Endothelial cell of umbilical vein (primary cell): ENCODE data around the gene LARP6. TPM values are rescaled to one million over a fixed set of nuclear protein-coding genes. Genes with fewer than 3 reads are reported as not detected.

Experiments
- BruUV-seq: library from RNA; stranded (reverse); fragments of 400-500 nt; replicated peaks from 2 replicates; lab custom pipeline; 2021; lab: Mats Ljungman, UMichigan
- CTCF ChIA-PET: fragments of 300-600, 350-600 bp; sonication (Branson Sonifier 250); formaldehyde crosslinking; loops from one replicate; lab custom pipeline; 2021; ENCODE audit warnings: antibody characterized with exemption, inconsistent platforms; lab: Charles Lee
- POLR2A ChIA-PET: fragments of 300-600, 350-600 bp; sonication (Branson Sonifier 250); formaldehyde crosslinking; loops from one replicate; lab custom pipeline; 2021; ENCODE audit warnings: antibody characterized with exemption, inconsistent platforms; lab: Charles Lee
- DNase-seq: peaks from one replicate; pipeline ENCODE4 v3.0.0-alpha.2; 2011; ENCODE audit warnings: low read depth, low spot score
- FAIRE-seq: peaks from 2 replicates; lab custom pipeline; 2011; peaks lifted over from hg19 to GRCh38; lab: Jason Lieb, UNC
- H2AFZ ChIP-seq: 2 replicates; pipeline ENCODE4 v1.6.0; 2012; ENCODE audit warnings: low read depth, low read length, control low read depth, inconsistent platforms
- H3K27ac ChIP-seq: 2 replicates; pipeline ENCODE4 v1.5.1; 2011; ENCODE audit warnings: low read depth, mild to moderate bottlenecking, control low read depth, low read length, moderate library complexity; ENCODE audit not compliant: insufficient read depth
- H3K27me3 ChIP-seq, 2 experiments: 2 replicates each; pipeline versions ENCODE4 v1.6.0 to v1.6.1; 2011; ENCODE audit warnings: low read length in 2 of 2, mixed read lengths in 1 of 2; ENCODE audit not compliant: control insufficient read depth in 2 of 2, insufficient read depth in 2 of 2
- H3K36me3 ChIP-seq, 2 experiments: 2 replicates in 1 of 2; 3 replicates in 1 of 2; pipeline ENCODE4 v1.5.1; 2011; ENCODE audit warnings: low read length in 2 of 2, mild to moderate bottlenecking in 1 of 2, moderate library complexity in 1 of 2; ENCODE audit not compliant: control insufficient read depth in 2 of 2, insufficient read depth in 2 of 2; ENCODE audit errors: extremely low read depth in 1 of 2
- H3K4me1 ChIP-seq: 3 replicates; pipeline ENCODE4 v1.5.1; 2011; ENCODE audit warnings: mild to moderate bottlenecking, low read length; ENCODE audit not compliant: control insufficient read depth, insufficient read depth; ENCODE audit errors: extremely low read depth
- H3K4me2 ChIP-seq: 2 replicates; pipeline ENCODE4 v1.6.1; 2011; ENCODE audit warnings: low read length, control low read depth, mixed read lengths; ENCODE audit not compliant: insufficient read depth
- H3K4me3 ChIP-seq, 3 experiments: fragments of 200-600 bp in 1 of 3; sonication (generic), shearing (Covaris generic) in 1 of 3; replicated peaks in 1 of 3; 2 replicates each; pipeline ENCODE4 v1.5.1; 2011 to 2016; ENCODE audit warnings: control low read depth in 3 of 3, low read length in 3 of 3, mild to moderate bottlenecking in 2 of 3, inconsistent platforms in 1 of 3, low read depth in 1 of 3, moderate library complexity in 1 of 3; ENCODE audit not compliant: insufficient read depth in 1 of 3
- H3K79me2 ChIP-seq: 2 replicates; pipeline ENCODE4 v1.6.0; 2012; ENCODE audit warnings: low read length, inconsistent platforms; ENCODE audit not compliant: control insufficient read depth, insufficient read depth
- H3K9ac ChIP-seq: replicated peaks from 2 replicates; pipeline ENCODE3; 2011; ENCODE audit warnings: low read length, control low read depth; ENCODE audit not compliant: insufficient read depth; ENCODE audit errors: extremely low read depth
- H3K9me1 ChIP-seq: replicated peaks from 3 replicates; pipeline ENCODE4 v1.6.0; 2011; ENCODE audit warnings: mild to moderate bottlenecking, low read length; ENCODE audit not compliant: control insufficient read depth, insufficient read depth; ENCODE audit errors: extremely low read depth
- H3K9me3 ChIP-seq: replicated peaks from 2 replicates; pipeline ENCODE4 v1.5.1; 2012; ENCODE audit warnings: low read length, inconsistent platforms; ENCODE audit not compliant: control insufficient read depth, insufficient read depth
- H4K20me1 ChIP-seq: replicated peaks from 2 replicates; pipeline ENCODE3; 2011; ENCODE audit warnings: mild to moderate bottlenecking, low read length; ENCODE audit not compliant: control insufficient read depth, insufficient read depth; ENCODE audit errors: extremely low read depth
- EZH2 ChIP-seq: IDR thresholded peaks from 2 replicates; pipeline ENCODE4 v1.6.1; 2012; ENCODE audit warnings: borderline replicate concordance, low read depth, mild to moderate bottlenecking, moderate library complexity, low read length, inconsistent platforms; ENCODE audit not compliant: severe bottlenecking
- FOS ChIP-seq: IDR thresholded peaks from 2 replicates; pipeline ENCODE4 v1.6.1; 2011; ENCODE audit warnings: mild to moderate bottlenecking, low read length, moderate library complexity, borderline replicate concordance; ENCODE audit not compliant: insufficient read depth
- GATA2 ChIP-seq: IDR thresholded peaks from 2 replicates; pipeline ENCODE4 v1.7.0; 2011; ENCODE audit warnings: low read depth, mild to moderate bottlenecking, moderate library complexity, mixed read lengths, low read length; ENCODE audit not compliant: insufficient read length, insufficient read depth
- JUN ChIP-seq: IDR thresholded peaks from 2 replicates; pipeline ENCODE4 v1.6.1; 2011; ENCODE audit warnings: borderline replicate concordance, low read depth; ENCODE audit not compliant: insufficient read length, insufficient read depth
- MYC ChIP-seq: IDR thresholded peaks from one replicate; pipeline ENCODE4 v1.6.1; 2011; ENCODE audit warnings: mild to moderate bottlenecking, low read depth, low read length
- POLR2A ChIP-seq: IDR thresholded peaks from 2 replicates; pipeline ENCODE4 v1.6.1; 2012; ENCODE audit warnings: low read depth, mild to moderate bottlenecking, control low read depth, low read length
- POLR2AphosphoS5 ChIP-seq: IDR thresholded peaks from 2 replicates; pipeline ENCODE4 v1.6.1; 2012; ENCODE audit warnings: low read depth, mild to moderate bottlenecking, control low read depth, low read length, moderate library complexity; ENCODE audit not compliant: insufficient read depth
- dilution Hi-C: fragments of 300-500 bp; cut with MboI; formaldehyde crosslinking; loops from one replicate; pipeline ENCODE4 v1.15.0; 2019; ENCODE audit warnings: low sequenced_read_pairs; ENCODE audit not compliant: extremely low pct_ligation_motif_present
- intact Hi-C: fragments of 100-400 bp; cut with micrococcal nuclease; formaldehyde crosslinking; loops from one replicate; pipeline ENCODE4 v1.10.0; 2022
- polyA plus RNA-seq, 4 experiments: library from polyadenylated mRNA; depleted of rRNA in 3 of 4; stranded (reverse) in 3 of 4; unstranded in 1 of 4; fragments of >200 nt; gene quantifications; 2 replicates each; pipeline versions ENCODE4 v1.2.1 to v1.2.3, GENCODE V29; 2011 to 2012; ENCODE audit warnings: missing spikeins in 1 of 4
- total RNA-seq: library from RNA; stranded (reverse); gene quantifications from 2 replicates; pipeline ENCODE4 v1.2.3, GENCODE V29; 2021
- TF ChIP-seq, protein P1 (sequence below), 2 donors: IDR thresholded peaks; 1 replicate in 1 of 2; 2 replicates in 1 of 2; pipeline ENCODE4 v1.5.1; 2011; ENCODE audit warnings: low read length in 2 of 2, mild to moderate bottlenecking in 2 of 2, moderate library complexity in 2 of 2, control low read depth in 1 of 2, inconsistent platforms in 1 of 2, low read depth in 1 of 2; ENCODE audit not compliant: insufficient read depth in 1 of 2; ENCODE audit errors: extremely low read depth in 1 of 2
- TF ChIP-seq, protein P2 (sequence below): IDR thresholded peaks from 2 replicates; pipeline ENCODE4 v1.6.1; 2011; ENCODE audit not compliant: insufficient read depth, insufficient read length

Gene LARP6
- total and polyA plus RNA-seq, 2 donors (not counting 3 experiments of a cell fraction or from before 2014, with no cell fraction given) = 16.9 to 56.2 TPM

DNA sequence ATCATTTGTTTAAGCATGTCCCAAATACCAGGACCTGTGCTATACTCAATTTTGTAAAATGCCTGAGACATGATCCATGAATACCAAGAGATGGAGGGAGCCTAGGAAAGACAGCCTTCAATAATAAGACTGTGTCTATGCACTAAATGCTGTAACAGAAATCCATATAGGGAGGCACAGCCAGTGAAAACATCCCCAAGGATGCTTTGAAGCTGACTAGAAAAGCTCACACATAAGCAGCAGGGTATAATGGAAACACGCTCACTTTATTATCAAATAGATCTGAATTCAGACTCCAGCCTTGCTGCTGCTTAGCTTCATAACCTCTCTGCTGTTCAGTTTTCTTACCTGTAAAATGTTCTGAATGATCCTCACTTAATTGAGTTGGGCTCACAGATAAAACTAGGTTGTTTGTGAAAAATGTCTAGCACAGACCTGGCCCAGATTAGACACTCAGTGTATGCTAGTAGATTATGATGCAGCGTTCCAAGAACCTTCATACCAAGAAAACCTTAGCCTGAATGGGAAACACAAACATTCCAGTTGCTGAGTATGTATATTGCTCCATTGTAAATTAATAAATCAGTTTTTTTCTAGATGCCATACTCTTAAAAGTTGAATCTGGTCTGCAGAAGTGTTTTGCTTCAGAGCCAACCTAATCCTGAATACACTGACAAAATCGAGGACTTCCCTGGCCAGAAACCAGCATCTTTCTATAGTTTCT, 3.8 kb upstream of the LARP6 start:
- no TSS peak for BruUV-seq
- Histone ChIP-seq H3K27me3 (no peaks in the 10 kb centered on the region), H3K9ac (no peak overlapping the region), H3K79me2 (peaks cover 4% of the 10 kb centered on the region), H2AFZ (no peak overlapping the region), H3K4me2 (no peak overlapping the region), H3K27ac (no peak overlapping the region), H3K9me1 (no peaks in the 10 kb centered on the region), H3K4me1 (peaks cover 24% of the 10 kb centered on the region), H3K4me3 (no peak overlapping the region), H3K9me3 (no peaks in the 10 kb centered on the region), H4K20me1 (no peaks in the 10 kb centered on the region), H3K36me3 (no peaks in the 10 kb centered on the region)
- POLR2A ChIA-PET = interaction anchor here (1.0 to 1.2 kb wide), 2 partner anchors 11 to 17 kb away, joined by 3 read pairs; no protein-coding TSS in a partner anchor
- DNase-seq = no peak
- intact Hi-C loops = no loop called here
- dilution Hi-C loops = no loop called here
- CTCF ChIA-PET = interaction anchor here (1.0 to 9.2 kb wide), 6 partner anchors 12 to 583 kb away, joined by 3 to 72 read pairs (median 6); no protein-coding TSS in a partner anchor
- no peak for TF ChIP-seq JUN
- TF ChIP-seq MYC = no peak
- no peak for TF ChIP-seq GATA2
- TF ChIP-seq POLR2A = no peak
- no peak for TF ChIP-seq EZH2
- no peak for TF ChIP-seq POLR2AphosphoS5
- no peak for TF ChIP-seq FOS
- TF ChIP-seq, protein P1, sequence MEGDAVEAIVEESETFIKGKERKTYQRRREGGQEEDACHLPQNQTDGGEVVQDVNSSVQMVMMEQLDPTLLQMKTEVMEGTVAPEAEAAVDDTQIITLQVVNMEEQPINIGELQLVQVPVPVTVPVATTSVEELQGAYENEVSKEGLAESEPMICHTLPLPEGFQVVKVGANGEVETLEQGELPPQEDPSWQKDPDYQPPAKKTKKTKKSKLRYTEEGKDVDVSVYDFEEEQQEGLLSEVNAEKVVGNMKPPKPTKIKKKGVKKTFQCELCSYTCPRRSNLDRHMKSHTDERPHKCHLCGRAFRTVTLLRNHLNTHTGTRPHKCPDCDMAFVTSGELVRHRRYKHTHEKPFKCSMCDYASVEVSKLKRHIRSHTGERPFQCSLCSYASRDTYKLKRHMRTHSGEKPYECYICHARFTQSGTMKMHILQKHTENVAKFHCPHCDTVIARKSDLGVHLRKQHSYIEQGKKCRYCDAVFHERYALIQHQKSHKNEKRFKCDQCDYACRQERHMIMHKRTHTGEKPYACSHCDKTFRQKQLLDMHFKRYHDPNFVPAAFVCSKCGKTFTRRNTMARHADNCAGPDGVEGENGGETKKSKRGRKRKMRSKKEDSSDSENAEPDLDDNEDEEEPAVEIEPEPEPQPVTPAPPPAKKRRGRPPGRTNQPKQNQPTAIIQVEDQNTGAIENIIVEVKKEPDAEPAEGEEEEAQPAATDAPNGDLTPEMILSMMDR (IDR thresholded peaks at IDR 0.05; ENCODE audit: extremely low read depth in 1 of 2, insufficient read depth in 1 of 2, low read depth in 1 of 2, low read length in 2 of 2) = no peak
- TF ChIP-seq, protein P2, sequence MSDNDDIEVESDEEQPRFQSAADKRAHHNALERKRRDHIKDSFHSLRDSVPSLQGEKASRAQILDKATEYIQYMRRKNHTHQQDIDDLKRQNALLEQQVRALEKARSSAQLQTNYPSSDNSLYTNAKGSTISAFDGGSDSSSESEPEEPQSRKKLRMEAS = no peak
- no peak for FAIRE-seq
